Lung (tissue), 12 donors: ENCODE results near the gene FNIP1. TPM values are rescaled to one million over a fixed set of nuclear protein-coding genes. Genes with fewer than 3 reads are reported as not detected.

ENCODE experiments used
- ATAC-seq: fragments of 200-7000 bp; cut with Tn5 transposase; one replicate; pipeline ENCODE4 v1.9.1; 2020; ENCODE audit warnings: moderate number of reproducible peaks; ENCODE audit not compliant: insufficient read depth, low FRiP score
- DNase-seq, 3 donors: peaks; one replicate each; pipeline ENCODE4 v3.0.0-alpha.2; 2013 to 2017
- H3K27ac ChIP-seq, 2 donors: one replicate each; pipeline ENCODE4 v1.5.1; 2013; ENCODE audit warnings: mild to moderate bottlenecking in 2 of 2, moderate library complexity in 2 of 2, control low read depth in 1 of 2, inconsistent platforms in 1 of 2, low read depth in 1 of 2, low read length in 1 of 2
- H3K27me3 ChIP-seq, 3 donors: one replicate each; pipeline ENCODE4 v1.5.1; 2013; ENCODE audit warnings: low read length in 2 of 3; ENCODE audit not compliant: control insufficient read depth in 3 of 3, insufficient read depth in 3 of 3
- H3K36me3 ChIP-seq, 4 donors: one replicate each; pipeline ENCODE4 v1.5.1; 2013; ENCODE audit warnings: low read length in 4 of 4, mild to moderate bottlenecking in 1 of 4, moderate library complexity in 1 of 4; ENCODE audit not compliant: control insufficient read depth in 4 of 4, insufficient read depth in 4 of 4
- H3K4me1 ChIP-seq, 5 donors: one replicate each; pipeline ENCODE4 v1.5.1; 2013; ENCODE audit warnings: low read length in 5 of 5, mild to moderate bottlenecking in 2 of 5, moderate library complexity in 1 of 5; ENCODE audit not compliant: control insufficient read depth in 5 of 5, insufficient read depth in 5 of 5
- H3K4me3 ChIP-seq: one replicate; pipeline ENCODE4 v1.5.1; 2013; ENCODE audit warnings: mild to moderate bottlenecking, control low read depth, moderate library complexity
- H3K9ac ChIP-seq, 2 donors: one replicate each; pipeline ENCODE4 v1.5.1; 2013; ENCODE audit warnings: low read length in 2 of 2, control low read depth in 1 of 2; ENCODE audit not compliant: insufficient read depth in 1 of 2
- H3K9me3 ChIP-seq, 4 donors: one replicate each; pipeline ENCODE4 v1.5.1; 2013; ENCODE audit warnings: low read length in 3 of 4, mild to moderate bottlenecking in 1 of 4, moderate library complexity in 1 of 4; ENCODE audit not compliant: control insufficient read depth in 4 of 4, insufficient read depth in 3 of 4
- WGBS, 2 donors: extraction: QIAGEN DNeasy Blood & Tissue Kit; methylation state at CpG; one replicate each; pipeline ENCODE4 v1.1.7; 2013; 5-methylcytosine and 5-hydroxymethylcytosine counted together
- polyA plus RNA-seq, 2 donors: library from polyadenylated mRNA; stranded (reverse); fragments of 200-250 nt; gene quantifications; one replicate each; pipeline ENCODE4 v1.2.1, GENCODE V29; 2013
- total RNA-seq, 2 donors: library from RNA; depleted of rRNA in 1 of 2; stranded (reverse); fragments of >200 nt in 1 of 2; gene quantifications; one replicate each; pipeline ENCODE4 v1.2.1, GENCODE V29; 2014 to 2021
- TF ChIP-seq, protein P1 (sequence below): IDR thresholded peaks from 2 replicates; pipeline ENCODE4 v1.5.1; 2012; ENCODE audit warnings: mild to moderate bottlenecking; ENCODE audit errors: control extremely low read depth, extremely low read depth
- donor health status: control.
- donor health status: control.
- donor health status: Bipolar disorder and iron deficiency.
- donor health status: healthy.
- donor health status: DM: yes; HTN: yes; CAD: no.

The FNIP1 gene
- total and polyA plus RNA-seq, 4 donors = 5.0 to 98.3 (median 22.6) TPM

DNA sequence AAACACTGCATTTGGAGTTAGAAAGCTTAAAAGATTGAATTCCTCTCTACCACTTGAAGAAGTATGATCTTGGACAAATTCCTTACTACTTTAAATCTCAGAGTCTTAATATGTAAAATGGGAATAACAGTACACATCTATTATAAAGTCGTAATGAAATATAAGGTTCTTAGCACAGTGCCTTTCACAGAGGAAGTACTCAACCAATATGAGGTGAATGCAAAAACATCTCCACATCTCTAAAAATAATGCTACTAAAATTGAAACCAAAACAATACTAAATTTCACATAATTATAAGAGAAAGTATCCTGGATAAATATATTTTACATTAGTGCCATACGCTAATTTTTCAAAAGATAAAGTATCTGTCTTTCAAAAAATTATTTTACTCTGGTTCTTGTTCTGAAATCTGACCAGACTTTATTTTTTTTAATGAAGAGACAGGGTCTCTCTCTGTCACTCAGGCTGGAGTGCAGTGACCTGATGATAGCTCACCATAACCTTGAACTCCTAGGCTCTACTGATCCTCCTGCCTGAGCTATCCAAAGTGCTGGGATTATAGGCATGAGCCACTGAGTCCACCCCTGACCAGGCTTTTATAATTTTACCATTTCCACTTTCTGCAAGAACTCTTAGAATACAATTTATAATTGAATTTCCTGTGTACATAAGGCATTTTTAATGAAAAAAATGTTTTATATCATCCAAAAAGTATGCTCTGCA lies 21.3 kb upstream of the FNIP1 start:
- 74 to 83% methylated on average over 2 of the region's 2 CpGs for WGBS, 2 donors
- Histone ChIP-seq H3K27ac (no peak overlapping the region), H3K9ac (no peak overlapping the region), H3K9me3 (no peaks in the 10 kb centered on the region), H3K4me3 (no peak overlapping the region), H3K36me3 (no peaks in the 10 kb centered on the region), H3K27me3 (no peaks in the 10 kb centered on the region), H3K4me1 (peaks cover 0 to under 1% (median 0%) of the 10 kb centered on the region in 5 donors)
- no peak for DNase-seq
- ATAC-seq = no peak
- TF ChIP-seq, protein P1, sequence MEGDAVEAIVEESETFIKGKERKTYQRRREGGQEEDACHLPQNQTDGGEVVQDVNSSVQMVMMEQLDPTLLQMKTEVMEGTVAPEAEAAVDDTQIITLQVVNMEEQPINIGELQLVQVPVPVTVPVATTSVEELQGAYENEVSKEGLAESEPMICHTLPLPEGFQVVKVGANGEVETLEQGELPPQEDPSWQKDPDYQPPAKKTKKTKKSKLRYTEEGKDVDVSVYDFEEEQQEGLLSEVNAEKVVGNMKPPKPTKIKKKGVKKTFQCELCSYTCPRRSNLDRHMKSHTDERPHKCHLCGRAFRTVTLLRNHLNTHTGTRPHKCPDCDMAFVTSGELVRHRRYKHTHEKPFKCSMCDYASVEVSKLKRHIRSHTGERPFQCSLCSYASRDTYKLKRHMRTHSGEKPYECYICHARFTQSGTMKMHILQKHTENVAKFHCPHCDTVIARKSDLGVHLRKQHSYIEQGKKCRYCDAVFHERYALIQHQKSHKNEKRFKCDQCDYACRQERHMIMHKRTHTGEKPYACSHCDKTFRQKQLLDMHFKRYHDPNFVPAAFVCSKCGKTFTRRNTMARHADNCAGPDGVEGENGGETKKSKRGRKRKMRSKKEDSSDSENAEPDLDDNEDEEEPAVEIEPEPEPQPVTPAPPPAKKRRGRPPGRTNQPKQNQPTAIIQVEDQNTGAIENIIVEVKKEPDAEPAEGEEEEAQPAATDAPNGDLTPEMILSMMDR = no peak

GRCh38 chr5:131814990-131815389 lies 18.2 kb upstream of the FNIP1 start:
- no peaks in the 10 kb centered on the region for H3K36me3 ChIP-seq
- ATAC-seq (no peak), DNase-seq (no peak)
- TF ChIP-seq, protein P1 = no peak
- peaks cover 0 to 9% (median 5%) of the 10 kb centered on the region in 5 donors for H3K4me1 ChIP-seq
- H3K4me3 ChIP-seq = no peak overlapping the region
- no peaks in the 10 kb centered on the region for H3K9me3 ChIP-seq
- H3K27me3 ChIP-seq = no peaks in the 10 kb centered on the region
- H3K9ac ChIP-seq = no peak overlapping the region
- 65 to 84% methylated on average over 2 of the region's 2 CpGs for WGBS, 2 donors
- no peak overlapping the region for H3K27ac ChIP-seq

DNA sequence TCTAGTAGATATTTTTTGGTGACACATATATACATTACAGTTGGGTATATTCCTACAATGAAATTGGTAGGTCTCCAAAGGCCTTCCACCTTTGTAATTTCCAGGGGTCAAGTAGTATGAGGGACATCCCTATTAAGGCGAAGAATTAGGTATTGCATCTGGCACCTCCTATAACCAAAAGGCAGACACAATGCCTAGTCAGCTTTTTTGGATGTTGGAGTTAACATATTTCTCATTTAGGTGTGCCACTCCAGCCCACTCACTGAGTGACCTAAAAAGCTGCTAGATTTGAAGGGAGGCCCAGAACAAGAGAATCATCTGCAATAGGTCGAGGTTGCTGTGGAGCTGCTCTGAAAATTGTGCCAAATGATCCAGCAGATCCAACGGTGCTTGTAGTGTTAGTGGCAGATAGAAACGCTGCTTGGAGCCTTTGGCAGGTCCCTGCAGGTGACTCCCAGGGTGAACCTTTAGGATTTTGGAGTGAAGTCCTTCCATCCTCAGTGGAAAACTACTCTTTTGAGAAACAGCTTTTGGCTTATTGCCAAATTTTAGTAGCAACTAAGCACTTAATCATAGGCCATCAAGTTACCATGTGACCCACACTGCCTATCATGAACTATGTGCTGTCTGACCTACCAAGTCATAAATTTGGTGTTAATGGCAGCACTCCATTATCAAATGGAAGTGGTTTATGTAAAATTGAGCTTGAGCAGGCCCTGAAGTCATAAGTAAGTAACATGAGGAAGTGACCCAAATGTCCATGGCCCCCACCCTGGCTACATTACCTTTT lies 15.7 kb upstream of the FNIP1 start:
- DNase-seq (no peak), ATAC-seq (no peak)
- Histone ChIP-seq H3K4me1 (peaks cover 0 to 9% (median 5%) of the 10 kb centered on the region in 5 donors), H3K27me3 (no peaks in the 10 kb centered on the region), H3K27ac (no peak overlapping the region), H3K9ac (no peak overlapping the region), H3K36me3 (no peaks in the 10 kb centered on the region), H3K4me3 (no peak overlapping the region), H3K9me3 (no peaks in the 10 kb centered on the region)
- TF ChIP-seq, protein P1 = no peak
- 80 to 92% methylated on average over 4 of the region's 4 CpGs for WGBS, 2 donors
